Endothelial cell of umbilical vein (primary cell): Measurements from ENCODE around the gene KCNH4. TPM values are rescaled to one million over a fixed set of nuclear protein-coding genes. Genes with fewer than 3 reads are reported as not detected.

Source experiments
- BruUV-seq: library from RNA; stranded (reverse); fragments of 400-500 nt; replicated peaks from 2 replicates; lab custom pipeline; 2021; lab: Mats Ljungman, UMichigan
- CTCF ChIA-PET: fragments of 300-600, 350-600 bp; sonication (Branson Sonifier 250); formaldehyde crosslinking; loops from one replicate; lab custom pipeline; 2021; ENCODE audit warnings: antibody characterized with exemption, inconsistent platforms; lab: Charles Lee
- POLR2A ChIA-PET: fragments of 300-600, 350-600 bp; sonication (Branson Sonifier 250); formaldehyde crosslinking; loops from one replicate; lab custom pipeline; 2021; ENCODE audit warnings: antibody characterized with exemption, inconsistent platforms; lab: Charles Lee
- DNase-seq: peaks from one replicate; pipeline ENCODE4 v3.0.0-alpha.2; 2011; ENCODE audit warnings: low read depth, low spot score
- FAIRE-seq: peaks from 2 replicates; lab custom pipeline; 2011; peaks lifted over from hg19 to GRCh38; lab: Jason Lieb, UNC
- H2AFZ ChIP-seq: 2 replicates; pipeline ENCODE4 v1.6.0; 2012; ENCODE audit warnings: low read depth, low read length, control low read depth, inconsistent platforms
- H3K27ac ChIP-seq: 2 replicates; pipeline ENCODE4 v1.5.1; 2011; ENCODE audit warnings: low read depth, mild to moderate bottlenecking, control low read depth, low read length, moderate library complexity; ENCODE audit not compliant: insufficient read depth
- H3K27me3 ChIP-seq, 2 experiments: 2 replicates each; pipeline versions ENCODE4 v1.6.0 to v1.6.1; 2011; ENCODE audit warnings: low read length in 2 of 2, mixed read lengths in 1 of 2; ENCODE audit not compliant: control insufficient read depth in 2 of 2, insufficient read depth in 2 of 2
- H3K36me3 ChIP-seq, 2 experiments: 2 replicates in 1 of 2; 3 replicates in 1 of 2; pipeline ENCODE4 v1.5.1; 2011; ENCODE audit warnings: low read length in 2 of 2, mild to moderate bottlenecking in 1 of 2, moderate library complexity in 1 of 2; ENCODE audit not compliant: control insufficient read depth in 2 of 2, insufficient read depth in 2 of 2; ENCODE audit errors: extremely low read depth in 1 of 2
- H3K4me1 ChIP-seq: 3 replicates; pipeline ENCODE4 v1.5.1; 2011; ENCODE audit warnings: mild to moderate bottlenecking, low read length; ENCODE audit not compliant: control insufficient read depth, insufficient read depth; ENCODE audit errors: extremely low read depth
- H3K4me2 ChIP-seq: 2 replicates; pipeline ENCODE4 v1.6.1; 2011; ENCODE audit warnings: low read length, control low read depth, mixed read lengths; ENCODE audit not compliant: insufficient read depth
- H3K4me3 ChIP-seq, 3 experiments: fragments of 200-600 bp in 1 of 3; sonication (generic), shearing (Covaris generic) in 1 of 3; replicated peaks in 1 of 3; 2 replicates each; pipeline ENCODE4 v1.5.1; 2011 to 2016; ENCODE audit warnings: control low read depth in 3 of 3, low read length in 3 of 3, mild to moderate bottlenecking in 2 of 3, inconsistent platforms in 1 of 3, low read depth in 1 of 3, moderate library complexity in 1 of 3; ENCODE audit not compliant: insufficient read depth in 1 of 3
- H3K79me2 ChIP-seq: 2 replicates; pipeline ENCODE4 v1.6.0; 2012; ENCODE audit warnings: low read length, inconsistent platforms; ENCODE audit not compliant: control insufficient read depth, insufficient read depth
- H3K9ac ChIP-seq: replicated peaks from 2 replicates; pipeline ENCODE3; 2011; ENCODE audit warnings: low read length, control low read depth; ENCODE audit not compliant: insufficient read depth; ENCODE audit errors: extremely low read depth
- H3K9me1 ChIP-seq: replicated peaks from 3 replicates; pipeline ENCODE4 v1.6.0; 2011; ENCODE audit warnings: mild to moderate bottlenecking, low read length; ENCODE audit not compliant: control insufficient read depth, insufficient read depth; ENCODE audit errors: extremely low read depth
- H3K9me3 ChIP-seq: replicated peaks from 2 replicates; pipeline ENCODE4 v1.5.1; 2012; ENCODE audit warnings: low read length, inconsistent platforms; ENCODE audit not compliant: control insufficient read depth, insufficient read depth
- H4K20me1 ChIP-seq: replicated peaks from 2 replicates; pipeline ENCODE3; 2011; ENCODE audit warnings: mild to moderate bottlenecking, low read length; ENCODE audit not compliant: control insufficient read depth, insufficient read depth; ENCODE audit errors: extremely low read depth
- EZH2 ChIP-seq: IDR thresholded peaks from 2 replicates; pipeline ENCODE4 v1.6.1; 2012; ENCODE audit warnings: borderline replicate concordance, low read depth, mild to moderate bottlenecking, moderate library complexity, low read length, inconsistent platforms; ENCODE audit not compliant: severe bottlenecking
- GATA2 ChIP-seq: IDR thresholded peaks from 2 replicates; pipeline ENCODE4 v1.7.0; 2011; ENCODE audit warnings: low read depth, mild to moderate bottlenecking, moderate library complexity, mixed read lengths, low read length; ENCODE audit not compliant: insufficient read length, insufficient read depth
- JUN ChIP-seq: IDR thresholded peaks from 2 replicates; pipeline ENCODE4 v1.6.1; 2011; ENCODE audit warnings: borderline replicate concordance, low read depth; ENCODE audit not compliant: insufficient read length, insufficient read depth
- MYC ChIP-seq: IDR thresholded peaks from one replicate; pipeline ENCODE4 v1.6.1; 2011; ENCODE audit warnings: mild to moderate bottlenecking, low read depth, low read length
- POLR2A ChIP-seq: IDR thresholded peaks from 2 replicates; pipeline ENCODE4 v1.6.1; 2012; ENCODE audit warnings: low read depth, mild to moderate bottlenecking, control low read depth, low read length
- POLR2AphosphoS5 ChIP-seq: IDR thresholded peaks from 2 replicates; pipeline ENCODE4 v1.6.1; 2012; ENCODE audit warnings: low read depth, mild to moderate bottlenecking, control low read depth, low read length, moderate library complexity; ENCODE audit not compliant: insufficient read depth
- dilution Hi-C: fragments of 300-500 bp; cut with MboI; formaldehyde crosslinking; loops from one replicate; pipeline ENCODE4 v1.15.0; 2019; ENCODE audit warnings: low sequenced_read_pairs; ENCODE audit not compliant: extremely low pct_ligation_motif_present
- intact Hi-C: fragments of 100-400 bp; cut with micrococcal nuclease; formaldehyde crosslinking; loops from one replicate; pipeline ENCODE4 v1.10.0; 2022
- polyA plus RNA-seq, 4 experiments: library from polyadenylated mRNA; depleted of rRNA in 3 of 4; stranded (reverse) in 3 of 4; unstranded in 1 of 4; fragments of >200 nt; gene quantifications; 2 replicates each; pipeline versions ENCODE4 v1.2.1 to v1.2.3, GENCODE V29; 2011 to 2012; ENCODE audit warnings: missing spikeins in 1 of 4
- total RNA-seq: library from RNA; stranded (reverse); gene quantifications from 2 replicates; pipeline ENCODE4 v1.2.3, GENCODE V29; 2021
- TF ChIP-seq, protein P1 (sequence below): IDR thresholded peaks from 2 replicates; pipeline ENCODE4 v1.6.1; 2011; ENCODE audit not compliant: insufficient read depth, insufficient read length
- TF ChIP-seq, protein P2 (sequence below), 2 donors: IDR thresholded peaks; 1 replicate in 1 of 2; 2 replicates in 1 of 2; pipeline ENCODE4 v1.5.1; 2011; ENCODE audit warnings: low read length in 2 of 2, mild to moderate bottlenecking in 2 of 2, moderate library complexity in 2 of 2, control low read depth in 1 of 2, inconsistent platforms in 1 of 2, low read depth in 1 of 2; ENCODE audit not compliant: insufficient read depth in 1 of 2; ENCODE audit errors: extremely low read depth in 1 of 2

The KCNH4 gene
- total and polyA plus RNA-seq, 2 donors (not counting 3 experiments of a cell fraction or from before 2014, with no cell fraction given), result 0.11 TPM

DNA sequence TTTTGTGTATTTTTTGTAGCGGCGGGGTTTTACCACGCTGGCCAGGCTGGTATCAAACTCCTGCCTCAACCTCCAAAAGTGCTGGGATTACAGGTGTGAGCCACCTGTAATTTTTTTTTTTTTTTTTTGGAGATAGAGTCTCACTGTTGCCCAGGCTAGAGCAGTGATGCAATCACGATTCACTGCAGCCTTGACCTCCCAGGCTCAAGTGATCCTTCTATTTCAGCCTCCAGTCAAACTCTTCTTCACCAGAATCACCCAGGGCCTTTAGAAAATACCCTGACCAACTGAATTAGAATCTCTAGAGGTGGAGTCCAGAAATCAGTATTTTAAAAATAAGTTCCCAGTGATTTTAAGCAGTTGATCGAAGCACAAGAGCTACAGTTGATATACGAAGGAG lies 45.8 kb downstream of the KCNH4 start:
- Histone ChIP-seq H4K20me1 (no peaks in the 10 kb centered on the region), H2AFZ (no peak overlapping the region), H3K36me3 (peaks cover under 1 to 3% of the 10 kb centered on the region in 2 experiments), H3K27me3 (no peaks in the 10 kb centered on the region), H3K9me1 (no peaks in the 10 kb centered on the region), H3K4me3 (peak overlapping the region in 1 of 3 experiments; percentile 10), H3K4me2 (peak overlapping the region; percentile 75), H3K9me3 (no peaks in the 10 kb centered on the region), H3K79me2 (peaks cover 87% of the 10 kb centered on the region), H3K9ac (no peak overlapping the region), H3K4me1 (peaks cover 68% of the 10 kb centered on the region), H3K27ac (peak overlapping the region; percentile 45)
- intact Hi-C loops (loop anchor here (10.0 kb wide), 2 partner anchors 140 to 390 kb away; partner anchors contain the start of gene STAT5B), dilution Hi-C loops (no loop called here)
- no TSS peak for BruUV-seq
- FAIRE-seq, result no peak
- ChIA-PET CTCF (interaction anchor here (0.7 to 2.2 kb wide), 9 partner anchors 10 to 87 kb away, joined by 4 to 13 read pairs (median 4); partner anchors contain the start of genes DHX58 and KCNH4), POLR2A (interaction anchor here (2.0 kb wide), 1 partner anchor 11 kb away, joined by 11 read pairs; no protein-coding TSS in a partner anchor)
- TF ChIP-seq, protein P1, sequence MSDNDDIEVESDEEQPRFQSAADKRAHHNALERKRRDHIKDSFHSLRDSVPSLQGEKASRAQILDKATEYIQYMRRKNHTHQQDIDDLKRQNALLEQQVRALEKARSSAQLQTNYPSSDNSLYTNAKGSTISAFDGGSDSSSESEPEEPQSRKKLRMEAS, result no peak
- TF ChIP-seq JUN, result no peak
- TF ChIP-seq GATA2, result no peak
- TF ChIP-seq POLR2AphosphoS5, result no peak
- no peak for DNase-seq

DNA sequence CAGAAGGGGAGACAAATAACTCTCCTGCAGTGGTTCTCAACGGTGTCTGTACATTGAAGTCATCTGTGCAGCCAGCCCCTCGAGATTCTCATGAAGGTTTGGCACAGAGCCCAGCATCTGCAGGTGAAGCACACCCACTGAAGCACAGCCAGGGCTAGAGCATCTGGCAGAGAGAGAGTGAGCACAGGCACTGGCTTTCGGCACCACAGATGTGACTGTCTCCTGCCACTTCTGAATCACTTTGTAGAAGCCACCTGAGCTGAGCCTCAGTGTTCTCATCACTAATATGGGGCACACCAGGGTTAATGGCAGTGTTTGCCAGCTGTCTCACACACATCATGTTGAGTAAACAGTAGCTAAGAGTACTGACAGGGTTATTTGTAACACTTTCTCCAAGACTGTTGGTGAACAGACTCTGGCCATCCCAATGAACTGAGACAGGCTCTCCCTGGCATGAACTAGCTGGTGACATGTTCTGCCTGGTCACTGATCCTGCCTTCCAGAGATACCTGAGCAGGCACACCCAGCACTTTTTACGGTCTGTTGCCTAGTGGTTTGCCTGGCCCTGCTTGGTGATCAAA lies 47.4 kb downstream of the KCNH4 start:
- no peaks in the 10 kb centered on the region for H3K9me3 ChIP-seq
- no peaks in the 10 kb centered on the region for H4K20me1 ChIP-seq
- TF ChIP-seq POLR2AphosphoS5, result no peak
- no peak for TF ChIP-seq EZH2
- TF ChIP-seq GATA2, result no peak
- TF ChIP-seq POLR2A, result no peak
- TF ChIP-seq, protein P1, result no peak
- no peak for TF ChIP-seq MYC
- TF ChIP-seq, protein P2, sequence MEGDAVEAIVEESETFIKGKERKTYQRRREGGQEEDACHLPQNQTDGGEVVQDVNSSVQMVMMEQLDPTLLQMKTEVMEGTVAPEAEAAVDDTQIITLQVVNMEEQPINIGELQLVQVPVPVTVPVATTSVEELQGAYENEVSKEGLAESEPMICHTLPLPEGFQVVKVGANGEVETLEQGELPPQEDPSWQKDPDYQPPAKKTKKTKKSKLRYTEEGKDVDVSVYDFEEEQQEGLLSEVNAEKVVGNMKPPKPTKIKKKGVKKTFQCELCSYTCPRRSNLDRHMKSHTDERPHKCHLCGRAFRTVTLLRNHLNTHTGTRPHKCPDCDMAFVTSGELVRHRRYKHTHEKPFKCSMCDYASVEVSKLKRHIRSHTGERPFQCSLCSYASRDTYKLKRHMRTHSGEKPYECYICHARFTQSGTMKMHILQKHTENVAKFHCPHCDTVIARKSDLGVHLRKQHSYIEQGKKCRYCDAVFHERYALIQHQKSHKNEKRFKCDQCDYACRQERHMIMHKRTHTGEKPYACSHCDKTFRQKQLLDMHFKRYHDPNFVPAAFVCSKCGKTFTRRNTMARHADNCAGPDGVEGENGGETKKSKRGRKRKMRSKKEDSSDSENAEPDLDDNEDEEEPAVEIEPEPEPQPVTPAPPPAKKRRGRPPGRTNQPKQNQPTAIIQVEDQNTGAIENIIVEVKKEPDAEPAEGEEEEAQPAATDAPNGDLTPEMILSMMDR (IDR thresholded peaks at IDR 0.05; ENCODE audit: extremely low read depth in 1 of 2, insufficient read depth in 1 of 2, low read depth in 1 of 2, low read length in 2 of 2), result no peak
- no peak for TF ChIP-seq JUN
- H3K4me1 ChIP-seq, result peaks cover 79% of the 10 kb centered on the region
- intact Hi-C loops, result loop anchor here (10.0 kb wide), 2 partner anchors 141 to 391 kb away; partner anchors contain the start of gene STAT5B
- H3K4me2 ChIP-seq, result peak overlapping the region; percentile 83
- peak overlapping the region; percentile 71 for H3K27ac ChIP-seq
- no peaks in the 10 kb centered on the region for H3K27me3 ChIP-seq
- peaks cover 11 to 17% of the 10 kb centered on the region in 2 experiments for H3K36me3 ChIP-seq
- DNase-seq (no peak), FAIRE-seq (peak; percentile 69)
- H3K4me3 ChIP-seq, result no peak overlapping the region
- POLR2A ChIA-PET, result interaction anchor here (0.5 to 0.6 kb wide), 2 partner anchors 89 to 186 kb away, joined by 3 to 4 read pairs; no protein-coding TSS in a partner anchor
- no TSS peak for BruUV-seq
- H3K9me1 ChIP-seq, result no peaks in the 10 kb centered on the region
- CTCF ChIA-PET, result interaction anchor here (1.0 to 1.5 kb wide), 3 partner anchors 9 to 15 kb away, joined by 3 to 4 read pairs (median 3); partner anchors contain the start of gene KAT2A
- peaks cover 85% of the 10 kb centered on the region for H3K79me2 ChIP-seq
- no peak overlapping the region for H2AFZ ChIP-seq
- dilution Hi-C loops, result no loop called here
- H3K9ac ChIP-seq, result no peak overlapping the region
